ENCODE data around the gene TPCN1. TPM values are rescaled to one million over a fixed set of nuclear protein-coding genes. Genes with fewer than 3 reads are reported as not detected.
A peak's percentile ranks its signal among the peaks of the same experiment; 100 is the strongest.

TPCN1 gene
- total RNA-seq, 1 donor from 2014 or later: 128 TPM

DNA sequence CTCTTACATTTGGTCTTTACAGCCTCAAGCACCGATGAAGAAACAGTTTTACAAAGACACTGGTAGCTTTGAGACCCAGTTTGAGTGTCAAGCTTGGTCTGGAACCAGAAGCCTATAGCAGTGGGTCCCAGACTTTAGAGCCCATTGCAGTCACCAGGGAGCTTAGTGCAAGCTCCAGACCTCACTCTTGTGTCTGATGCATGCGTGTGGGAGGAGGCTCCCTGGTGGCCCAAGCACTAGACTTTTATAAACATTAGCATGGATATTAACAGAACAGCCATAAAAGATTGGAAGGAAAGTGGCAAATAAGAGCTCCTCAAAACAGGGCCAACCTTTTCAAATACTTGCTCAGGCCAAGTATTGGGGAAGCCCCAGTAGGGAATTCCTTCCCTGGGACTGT, 68.1 kb downstream of the TPCN1 start:
- DNase-seq: no peak
- intact Hi-C loops (cut with DNase I): no loop called here
- no peak for ATAC-seq (ENCODE audit: poor library complexity)

DNA sequence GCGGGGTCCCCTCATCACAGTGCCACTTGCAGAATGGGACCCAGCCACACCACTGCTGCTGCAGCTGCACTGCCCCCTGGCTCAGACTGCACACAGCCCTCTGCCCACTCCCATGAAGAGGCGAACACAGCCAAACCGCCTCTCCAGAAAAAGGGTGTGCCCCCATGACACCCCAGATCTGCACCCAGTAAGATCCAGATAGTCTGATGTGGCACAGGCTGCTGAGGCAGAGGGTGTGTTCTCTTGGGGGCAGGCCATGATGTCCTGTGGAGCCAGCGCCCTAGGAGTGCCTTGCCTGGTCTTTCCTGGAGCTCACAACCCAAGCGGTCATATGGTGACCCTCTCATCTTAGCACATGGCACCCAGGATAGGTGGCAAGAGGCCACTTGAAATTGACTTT, 69.2 kb downstream of the TPCN1 start:
- no peak for DNase-seq
- no peak for ATAC-seq (ENCODE audit: poor library complexity)
- intact Hi-C loops (cut with DNase I): no loop called here

DNA sequence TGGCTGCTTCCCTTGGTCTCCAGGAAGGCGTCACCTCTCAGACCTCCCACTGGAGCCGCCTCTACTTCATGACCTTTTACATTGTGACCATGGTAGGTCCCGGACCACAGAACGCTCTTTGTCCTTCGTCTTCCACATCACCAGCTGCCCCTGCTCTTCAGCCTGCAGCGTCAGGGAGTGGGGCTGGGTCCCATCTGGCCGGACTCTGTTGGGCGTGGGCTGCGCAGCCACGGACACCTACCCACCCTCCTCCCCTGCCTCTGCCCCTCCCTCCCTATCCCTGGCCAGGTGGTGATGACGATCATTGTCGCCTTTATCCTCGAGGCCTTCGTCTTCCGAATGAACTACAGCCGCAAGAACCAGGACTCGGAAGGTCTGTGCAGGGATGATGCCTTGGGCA, 70.3 kb downstream of the TPCN1 start:
- intact Hi-C loops (cut with DNase I): no loop called here
- no peak for ATAC-seq (ENCODE audit: poor library complexity)
- no peak for DNase-seq

DNA sequence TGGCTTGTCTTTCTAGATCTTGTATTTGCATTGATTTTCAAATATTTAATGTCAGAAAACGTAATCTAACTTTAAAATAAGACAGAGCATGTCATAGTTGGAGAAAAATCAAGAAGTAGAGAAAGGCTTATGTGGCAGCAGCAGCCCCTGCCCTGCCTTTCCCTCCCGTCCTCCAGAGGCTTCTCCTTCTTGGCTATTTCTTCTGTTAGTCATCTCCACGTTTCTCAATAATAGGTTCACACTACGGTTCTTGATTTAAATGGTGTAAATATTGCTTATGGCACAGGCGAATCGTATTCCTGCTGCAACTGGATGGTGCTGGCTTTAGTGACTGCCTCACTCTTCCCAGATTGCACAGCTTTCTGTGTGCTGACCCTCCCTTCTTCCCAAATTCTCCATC, 70.8 kb downstream of the TPCN1 start:
- DNase-seq (no peak), ATAC-seq (ENCODE audit: poor library complexity) (no peak)
- intact Hi-C loops (cut with DNase I): no loop called here

DNA sequence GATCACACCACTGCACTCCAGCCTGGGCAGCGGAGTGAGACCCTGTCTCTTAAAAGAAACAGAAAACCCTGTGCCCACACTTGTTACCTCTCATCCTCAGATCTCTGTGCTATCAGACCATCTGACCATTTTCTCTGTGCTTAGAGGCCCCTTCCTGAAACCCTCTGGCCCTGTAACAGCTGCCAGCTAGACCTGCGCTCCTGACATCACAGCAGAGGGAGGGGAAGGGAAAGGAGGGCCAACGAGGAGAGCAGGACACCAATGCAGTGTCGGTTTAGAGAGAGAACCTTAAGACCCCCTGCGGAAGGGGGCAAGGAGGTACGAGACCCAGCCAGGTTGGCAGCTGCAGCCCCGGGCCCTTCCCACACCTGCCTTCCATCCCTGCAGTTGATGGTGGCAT, 71.3 kb downstream of the TPCN1 start:
- ATAC-seq (ENCODE audit: poor library complexity) (no peak), DNase-seq (no peak)
- intact Hi-C loops (cut with DNase I): no loop called here

DNA sequence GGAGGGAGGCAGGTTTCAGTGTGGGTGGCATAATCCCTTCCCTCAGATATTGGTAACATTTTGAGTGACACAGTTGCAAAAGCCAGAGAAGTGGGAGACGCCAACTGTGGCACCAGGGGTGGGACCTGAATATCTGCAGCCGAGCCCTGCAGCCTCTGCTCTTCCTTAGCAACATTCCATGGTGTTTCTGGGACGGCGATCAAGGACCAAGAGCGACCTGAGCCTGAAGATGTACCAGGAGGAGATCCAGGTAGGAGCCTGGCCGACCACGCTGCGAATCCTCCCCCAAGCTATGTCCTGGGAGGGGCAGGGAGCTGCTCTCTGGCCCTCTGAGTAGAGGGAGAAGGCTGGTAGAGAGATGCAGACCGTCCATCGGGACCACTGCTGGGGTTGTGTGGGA, 71.8 kb downstream of the TPCN1 start:
- intact Hi-C loops (cut with DNase I): no loop called here
- no peak for ATAC-seq (ENCODE audit: poor library complexity)
- no peak for DNase-seq

DNA sequence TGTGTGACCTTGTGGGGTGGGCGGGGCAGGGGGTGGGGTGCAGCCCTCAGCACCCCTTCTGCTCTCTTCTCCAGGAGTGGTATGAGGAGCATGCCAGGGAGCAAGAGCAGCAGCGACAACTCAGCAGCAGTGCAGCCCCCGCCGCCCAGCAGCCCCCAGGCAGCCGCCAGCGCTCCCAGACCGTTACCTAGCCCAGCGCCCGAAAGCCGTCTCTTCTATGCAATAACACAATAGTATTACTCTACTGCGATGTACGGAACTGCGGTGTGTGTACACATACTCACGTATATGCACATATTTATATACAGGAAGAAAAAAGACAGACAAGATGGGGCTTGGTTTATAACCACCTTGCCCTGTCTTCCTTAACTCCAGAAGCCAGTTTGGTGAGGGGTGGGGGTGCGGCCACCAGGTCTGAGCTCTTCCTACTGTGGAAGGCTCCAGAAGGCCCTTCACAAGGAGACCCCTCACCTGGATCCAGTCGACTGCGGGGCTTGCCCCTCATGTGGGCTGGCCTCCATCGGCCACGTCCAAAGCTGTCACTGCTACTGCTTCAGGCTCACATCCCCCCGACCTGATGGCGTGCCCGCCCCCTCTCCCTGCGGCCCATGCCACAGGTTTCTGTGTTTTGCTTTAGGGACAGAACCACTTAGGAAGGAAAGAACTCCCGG, 74.8 kb downstream of the TPCN1 start:
- DNase-seq (no peak), ATAC-seq (ENCODE audit: poor library complexity) (no peak)
- intact Hi-C loops (cut with DNase I): no loop called here

DNA sequence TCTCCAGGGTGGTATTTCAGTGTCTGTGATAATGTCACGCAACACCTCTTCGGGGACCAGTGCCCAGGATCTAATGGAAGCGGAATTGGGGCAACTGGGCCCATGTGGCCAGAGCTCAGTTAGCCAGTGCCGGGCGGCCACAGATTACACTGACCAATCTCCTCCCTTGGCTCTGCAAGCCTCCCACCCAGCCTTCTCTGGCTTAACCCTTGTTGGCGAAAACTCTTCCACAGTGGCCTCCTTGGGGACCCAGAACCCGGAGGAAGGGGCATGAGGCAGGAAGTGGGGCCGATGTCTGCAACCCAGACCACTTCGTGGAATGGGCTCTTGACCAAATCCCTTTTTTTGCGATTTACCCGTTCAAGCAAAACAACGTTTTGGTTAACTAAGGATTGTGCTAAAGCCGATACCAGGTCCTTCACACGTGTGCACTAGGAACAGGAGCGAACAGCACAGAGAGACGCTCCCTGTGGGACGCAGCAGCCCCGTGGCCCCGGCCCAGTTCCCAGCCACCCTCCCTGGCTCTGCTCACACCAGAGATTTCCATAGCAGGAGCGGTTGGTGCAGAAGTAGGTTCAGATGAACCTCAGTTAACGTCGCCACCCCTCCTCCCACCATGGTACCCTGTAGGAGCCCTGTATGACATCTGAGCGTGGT, 75.4 kb downstream of the TPCN1 start:
- DNase-seq (no peak), ATAC-seq (ENCODE audit: poor library complexity) (no peak)
- intact Hi-C loops (cut with DNase I): no loop called here

DNA sequence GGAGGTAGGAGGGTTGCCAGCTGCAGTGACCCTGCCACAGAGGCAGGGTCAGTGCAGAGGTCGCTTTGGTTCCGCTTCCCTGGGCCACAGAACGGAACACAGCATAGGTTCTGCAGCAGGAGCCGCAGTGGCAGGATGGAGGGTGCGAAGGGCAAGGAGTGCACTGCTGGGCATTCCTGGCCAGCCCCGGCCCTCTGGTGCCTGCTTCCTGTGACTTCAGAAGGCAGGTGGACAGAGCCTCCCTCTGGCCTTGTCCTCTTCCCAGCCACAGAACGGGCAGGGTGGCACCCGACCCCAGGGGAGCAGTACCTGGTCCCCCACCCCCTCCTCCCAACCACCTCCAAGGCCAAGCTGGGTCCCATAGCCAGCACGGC, 75.9 kb downstream of the TPCN1 start:
- intact Hi-C loops (cut with DNase I): no loop called here
- DNase-seq (no peak), ATAC-seq (ENCODE audit: poor library complexity) (no peak)

DNA sequence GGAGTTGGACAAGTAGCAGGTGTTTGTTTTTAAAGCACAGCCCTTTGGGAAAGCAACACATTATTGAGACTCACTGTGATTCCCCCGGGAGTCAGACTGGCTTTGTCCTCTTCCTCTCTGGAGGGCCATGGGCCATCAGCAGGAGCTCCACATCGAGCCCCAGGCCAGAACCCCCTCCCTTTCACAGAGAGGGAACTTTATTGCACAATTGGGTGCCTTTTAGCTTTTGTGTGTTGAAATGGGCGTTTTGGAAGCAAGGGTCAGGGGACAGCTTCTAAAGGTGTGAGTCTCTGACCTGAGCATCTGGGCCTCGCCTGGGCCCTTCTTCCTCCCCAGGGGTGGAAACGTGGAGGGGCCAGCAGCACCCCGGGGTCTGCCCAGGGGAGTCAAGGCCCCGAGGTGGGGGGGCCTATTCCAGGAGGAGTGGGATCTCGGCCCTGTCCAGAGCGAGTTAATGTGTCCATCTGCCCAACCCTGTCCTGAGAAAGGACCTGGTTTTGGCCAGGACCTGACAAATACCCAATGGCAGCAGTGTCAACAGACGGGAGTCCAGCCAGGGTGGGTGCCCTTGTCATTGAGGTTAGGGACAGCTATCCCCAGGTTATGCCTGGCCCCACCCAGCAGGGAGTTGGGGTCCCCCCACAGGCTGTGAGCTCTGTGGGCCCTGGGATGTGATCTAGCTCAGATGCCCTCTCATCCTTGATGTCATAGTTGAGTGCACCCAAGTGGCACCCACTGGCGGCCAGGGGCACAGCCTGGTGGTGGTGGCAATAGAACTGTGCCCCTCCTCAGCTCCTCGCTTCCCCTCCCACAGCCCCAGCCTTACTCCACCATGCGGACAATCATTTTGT, 76.6 kb downstream of the TPCN1 start:
- intact Hi-C loops (cut with DNase I): no loop called here
- no peak for DNase-seq
- peak; percentile 3 for ATAC-seq (ENCODE audit: poor library complexity)

DNA sequence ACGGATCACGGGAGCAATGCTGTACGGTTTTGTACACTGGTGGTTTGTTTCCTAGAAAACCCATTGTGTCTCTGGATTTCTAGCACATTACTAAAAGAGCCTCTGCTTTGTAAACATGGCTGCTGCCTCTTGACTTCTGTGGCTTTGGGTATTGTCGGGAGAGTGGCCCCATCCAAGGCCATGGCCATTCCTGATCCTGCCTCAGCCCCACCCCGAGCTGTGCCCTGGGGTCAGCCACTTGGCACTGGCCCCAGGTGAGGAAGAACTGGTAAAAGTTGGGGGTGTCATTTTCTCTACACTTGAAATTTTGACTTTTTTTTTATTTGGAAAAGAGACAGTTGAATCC, 77.2 kb downstream of the TPCN1 start:
- intact Hi-C loops (cut with DNase I): no loop called here
- no peak for DNase-seq
- ATAC-seq (ENCODE audit: poor library complexity): peak; percentile 6

DNA sequence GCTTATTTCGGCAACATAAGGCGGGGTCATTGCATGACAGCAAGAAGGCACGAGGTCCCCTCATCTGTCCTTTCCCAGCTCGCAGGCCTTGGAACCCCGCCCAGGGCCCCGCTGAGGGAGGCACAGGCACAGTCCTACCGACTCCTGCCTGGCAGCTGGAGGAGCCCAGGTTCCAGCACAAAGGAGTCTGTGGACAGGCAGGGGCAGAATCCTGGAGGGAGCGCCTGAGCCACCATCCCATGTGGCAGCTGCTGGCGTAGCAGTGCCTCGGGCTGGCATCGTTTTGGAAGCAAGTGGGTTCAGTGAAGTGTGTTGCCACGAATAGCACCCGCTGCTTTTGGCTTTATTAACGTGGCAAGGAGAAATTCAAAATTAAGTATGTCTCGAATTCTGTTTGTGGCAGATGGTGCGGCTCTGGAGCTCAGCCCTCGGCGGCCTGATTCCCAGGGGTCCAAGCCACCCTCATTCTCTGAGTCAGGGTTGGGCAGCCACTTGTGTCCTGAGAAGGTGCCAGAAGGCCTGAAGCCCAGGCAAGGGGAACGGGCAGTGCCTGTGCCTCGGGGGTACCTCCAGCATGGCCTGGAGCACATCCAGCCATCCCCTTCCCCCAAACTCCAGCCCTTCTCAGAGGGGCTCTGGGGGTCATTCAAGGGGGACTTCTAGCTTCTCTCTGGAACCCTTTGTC, 77.7 kb downstream of the TPCN1 start:
- peak; percentile 74 for ATAC-seq (ENCODE audit: poor library complexity)
- intact Hi-C loops (cut with DNase I): no loop called here
- peak; percentile 87 for DNase-seq

DNA sequence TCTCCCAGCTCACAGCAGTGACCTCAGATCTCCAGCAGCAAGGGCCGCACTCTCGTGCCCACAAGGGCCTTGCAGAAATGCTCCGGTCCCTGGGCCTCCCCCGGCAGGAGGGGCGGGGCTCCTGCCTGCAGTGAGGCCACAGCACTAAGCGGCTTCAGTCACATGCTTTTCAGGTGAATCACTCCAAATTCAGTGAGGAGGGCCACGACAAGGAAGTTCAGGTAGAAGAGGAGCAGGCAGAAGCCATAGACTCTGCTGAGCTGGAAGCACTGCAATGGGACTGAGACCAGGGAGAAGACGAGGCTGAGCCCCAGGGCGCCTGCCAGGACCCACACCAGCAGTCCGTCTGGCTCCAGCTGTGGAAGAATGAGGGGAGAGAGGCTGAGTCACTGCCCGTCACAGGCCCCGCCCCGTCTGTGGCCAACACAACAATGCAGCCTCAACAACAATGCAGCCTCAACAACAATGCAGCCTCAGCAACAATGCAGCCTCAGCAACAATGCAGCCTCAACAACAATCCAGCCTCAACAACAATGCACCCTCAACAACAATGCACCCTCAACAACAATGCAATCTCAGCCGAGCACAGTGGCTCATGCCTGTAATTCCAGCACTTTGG, 78.5 kb downstream of the TPCN1 start:
- peak; percentile 50 for ATAC-seq (ENCODE audit: poor library complexity)
- intact Hi-C loops (cut with DNase I): no loop called here

DNA sequence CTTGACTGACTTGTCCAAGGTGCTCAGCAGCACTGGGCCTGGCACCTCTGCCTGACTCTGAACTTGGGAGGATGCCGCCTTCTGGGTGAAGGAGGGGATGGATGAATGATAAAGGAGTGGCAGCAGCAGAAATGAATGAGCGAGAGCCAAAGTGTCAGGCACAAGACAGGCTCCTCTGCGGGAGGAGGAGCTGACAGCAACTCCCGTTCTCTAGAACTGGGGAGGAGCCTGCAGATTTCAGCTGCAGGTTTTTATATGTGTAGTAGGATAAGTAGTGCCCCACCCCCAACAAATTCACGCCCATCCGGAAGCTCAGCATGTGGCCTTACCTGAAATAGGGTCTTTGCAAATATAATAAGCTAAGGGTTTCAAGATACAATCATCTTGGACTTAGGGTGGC, 80.5 kb downstream of the TPCN1 start:
- intact Hi-C loops (cut with DNase I): no loop called here
- DNase-seq (no peak), ATAC-seq (ENCODE audit: poor library complexity) (no peak)

More for the DNA sequence above, 78.5 kb downstream of the TPCN1 start:
- peak; percentile 80 for DNase-seq

DNA sequence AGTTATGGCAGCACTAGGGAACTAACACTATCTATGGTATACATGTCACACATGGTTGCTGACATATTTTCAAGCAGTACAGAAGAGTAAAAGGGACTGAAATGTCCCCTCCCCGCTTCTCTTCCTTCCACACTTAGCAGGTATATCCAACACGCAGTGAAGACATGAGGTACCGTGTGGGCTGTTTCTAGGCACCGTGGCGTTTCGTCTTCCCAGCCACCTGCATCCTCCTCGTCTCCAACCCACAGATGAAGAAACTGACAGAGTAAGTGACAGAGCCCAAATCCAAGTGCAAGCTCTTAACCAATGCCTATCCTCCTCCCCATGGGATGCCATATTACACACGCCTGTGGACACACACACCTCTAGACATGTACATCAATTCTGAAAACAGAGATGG, 81.2 kb downstream of the TPCN1 start:
- ATAC-seq (ENCODE audit: poor library complexity) (no peak), DNase-seq (no peak)
- intact Hi-C loops (cut with DNase I): no loop called here

DNA sequence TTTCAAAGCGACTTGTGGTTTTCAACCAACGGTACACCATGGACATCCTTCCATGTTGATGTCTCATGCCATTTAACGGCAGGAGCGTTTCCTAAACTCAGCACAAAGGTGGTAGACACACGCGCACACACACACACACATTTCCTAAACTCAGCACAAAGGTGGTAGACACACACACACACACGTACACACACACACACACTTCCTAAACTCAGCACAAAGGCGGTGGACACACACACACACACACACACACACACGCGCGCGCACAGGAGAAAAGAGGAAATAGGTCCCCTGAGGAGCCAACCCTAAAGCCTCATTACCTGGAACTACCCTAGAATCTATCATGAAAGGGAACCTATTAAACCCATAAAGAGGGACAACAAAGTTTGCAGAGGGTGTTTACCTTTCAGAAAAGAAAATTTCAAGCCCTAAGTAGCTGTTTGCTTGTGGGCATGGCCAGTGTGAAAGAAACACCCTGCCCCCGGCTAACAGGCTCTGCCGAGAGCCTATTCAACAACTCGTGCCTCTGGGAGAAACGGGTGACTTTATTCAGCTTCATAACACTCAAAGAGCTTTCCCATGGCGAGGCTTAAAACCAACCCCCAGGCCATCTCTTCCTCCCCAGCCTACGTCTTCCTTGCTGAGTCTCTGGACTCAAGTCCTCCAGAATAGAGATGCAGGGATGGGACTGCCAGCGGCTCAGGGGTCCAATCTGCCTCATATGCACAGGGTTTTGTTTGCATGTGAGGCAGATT, 81.8 kb downstream of the TPCN1 start:
- ATAC-seq (ENCODE audit: poor library complexity): no peak
- no peak for DNase-seq
- intact Hi-C loops (cut with DNase I): no loop called here

DNA sequence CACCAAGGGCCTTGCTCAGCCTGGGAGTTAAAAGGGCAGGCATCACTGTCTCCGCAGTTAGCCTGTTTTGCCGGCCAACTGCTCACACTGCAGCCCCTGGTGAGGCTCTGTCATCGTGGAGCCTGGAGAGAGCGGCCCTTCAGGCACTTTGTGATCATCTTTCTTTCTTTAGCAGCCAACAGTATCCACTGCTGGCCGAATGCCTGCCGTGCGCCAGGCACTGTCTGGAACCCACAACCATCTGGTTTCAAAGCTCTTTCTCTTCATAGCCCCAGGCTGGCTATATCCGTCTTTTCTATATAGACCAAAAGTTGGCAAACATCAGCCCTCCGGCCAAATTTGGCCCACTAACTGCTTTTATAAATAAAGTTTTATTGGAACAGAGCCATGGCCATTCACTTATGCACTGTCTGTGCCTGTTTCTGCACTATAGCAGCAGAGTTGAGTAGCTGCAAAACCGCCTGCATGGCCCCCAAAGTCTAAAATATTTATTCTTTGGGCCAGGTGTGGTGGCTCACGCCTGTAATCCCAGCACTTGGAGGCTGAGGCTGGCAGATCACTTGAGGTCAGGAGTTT, 84.1 kb downstream of the TPCN1 start:
- no peak for DNase-seq
- no peak for ATAC-seq (ENCODE audit: poor library complexity)
- intact Hi-C loops (cut with DNase I): no loop called here

DNA sequence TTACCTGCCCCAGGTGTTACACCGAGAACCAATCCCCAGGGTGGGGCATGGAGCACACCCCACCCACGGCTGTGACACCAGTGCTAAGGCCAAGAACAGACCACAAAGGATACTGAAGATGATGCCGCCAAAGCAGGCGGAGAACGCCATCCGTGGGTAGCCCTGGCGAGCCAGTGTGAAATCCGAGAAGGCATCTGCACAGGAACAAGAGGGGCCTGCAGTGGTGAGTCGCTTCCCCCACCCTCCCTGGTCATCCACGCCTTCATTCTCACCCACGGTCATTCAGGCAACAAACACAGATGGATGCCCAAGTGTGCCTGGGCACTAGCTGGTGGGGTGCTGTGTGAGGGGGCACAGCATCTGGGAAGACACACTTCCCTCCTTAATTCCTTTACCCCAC, 85.1 kb downstream of the TPCN1 start:
- DNase-seq (no peak), ATAC-seq (ENCODE audit: poor library complexity) (no peak)
- intact Hi-C loops (cut with DNase I): no loop called here

Measured in Right ventricle myocardium superior (tissue), 1 donor.